ENCODE results near the gene LAMTOR2. TPM values are rescaled to one million over a fixed set of nuclear protein-coding genes. Genes with fewer than 3 reads are reported as not detected.

Gene LAMTOR2
- total RNA-seq, 1 experiment from 2014 or later: 50.6 TPM

DNA sequence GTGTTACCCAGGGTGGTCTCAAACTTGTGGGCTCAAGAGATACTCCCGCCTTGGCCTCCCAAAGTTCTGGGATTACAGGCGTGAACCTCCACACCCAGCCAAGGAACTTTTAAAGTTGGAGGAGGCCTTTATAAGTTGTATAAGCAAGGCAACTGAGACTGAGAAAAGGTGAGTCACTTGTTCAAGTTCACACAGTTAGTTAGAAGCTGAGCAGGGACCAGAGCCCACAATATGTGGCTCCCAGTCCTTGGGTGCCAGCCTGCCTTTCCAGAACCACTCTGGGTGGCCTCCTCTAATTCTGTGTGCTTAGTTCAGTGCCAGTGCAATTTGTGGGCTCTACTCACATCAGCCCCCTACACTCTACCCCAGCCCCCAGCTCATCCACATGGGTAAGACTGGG is 10.0 kb downstream of the LAMTOR2 start:
- Mint-ChIP-seq H3K4me1 (peaks cover 38 to 57% of the 10 kb centered on the region in 2 experiments), H3K36me3 (ENCODE audit: insufficient read depth in 1 of 3, low read depth in 3 of 3) (peaks cover 4 to 17% (median 13%) of the 10 kb centered on the region in 3 experiments; a peak in 6 of 7 replicates), H3K27ac (no peak overlapping the region), H3K9me3 (no peaks in the 10 kb centered on the region; a peak in 1 of 5 replicates), H3K27me3 (ENCODE audit: low read depth) (peaks cover 1% of the 10 kb centered on the region), H3K4me3 (no peak overlapping the region)
- Histone ChIP-seq H3K27ac (ENCODE audit: insufficient read length, low read depth, low read length) (no peak overlapping the region), H3K79me1 (ENCODE audit: insufficient read depth, low read depth, low read length, poor library complexity, severe bottlenecking) (no peaks in the 10 kb centered on the region), H3K18ac (ENCODE audit: insufficient read length, low read depth, low read length) (no peak overlapping the region), H2BK5ac (ENCODE audit: insufficient read length, low read length) (no peak overlapping the region), H2BK12ac (ENCODE audit: insufficient read length, low read depth, low read length) (no peak overlapping the region), H3K4me2 (ENCODE audit: insufficient read depth, insufficient read length, low read length) (no peak overlapping the region), H3K23ac (ENCODE audit: insufficient read length, low read depth, low read length) (no peak overlapping the region), H3T11ph (ENCODE audit: low read length) (no peak overlapping the region), H3K79me2 (ENCODE audit: insufficient read depth, low read length) (no peaks in the 10 kb centered on the region), H3K56ac (ENCODE audit: insufficient read length, low read depth, low read length) (no peak overlapping the region), H2BK120ac (ENCODE audit: low read depth, low read length, poor library complexity, severe bottlenecking) (no peak overlapping the region), H4K91ac (ENCODE audit: insufficient read length, low read depth, low read length) (no peak overlapping the region), H2BK15ac (ENCODE audit: low read depth, low read length) (no peak overlapping the region), H2BK20ac (ENCODE audit: low read depth, low read length, poor library complexity, severe bottlenecking) (no peak overlapping the region), H3K4me1 (ENCODE audit: insufficient read depth, low read length) (no peaks in the 10 kb centered on the region), H3K27me3 (ENCODE audit: insufficient read depth, low read length) (no peaks in the 10 kb centered on the region), H2AFZ (ENCODE audit: low read length) (no peak overlapping the region), H3K23me2 (ENCODE audit: insufficient read length, low read depth, low read length, poor library complexity, severe bottlenecking) (peaks cover 4% of the 10 kb centered on the region), H4K8ac (replicated peaks; ENCODE audit: insufficient read length, low read depth, low read length) (no peak overlapping the region), H3K9ac (ENCODE audit: extremely low read depth, insufficient read length, low read length) (no peak overlapping the region), H3K14ac (ENCODE audit: insufficient read depth, low read length) (no peak overlapping the region), H4K20me1 (ENCODE audit: control insufficient read depth, insufficient read depth, insufficient read length) (no peaks in the 10 kb centered on the region), H2AK5ac (ENCODE audit: insufficient read length, low read length) (no peak overlapping the region), H3K4ac (ENCODE audit: low read depth, low read length) (no peak overlapping the region), H4K5ac (ENCODE audit: insufficient read length, low read depth, low read length) (no peak overlapping the region), H3K9me3 (ENCODE audit: control insufficient read depth, low read depth, low read length) (no peaks in the 10 kb centered on the region)
- no peak for DNase-seq
- TF ChIP-seq, protein P1, sequence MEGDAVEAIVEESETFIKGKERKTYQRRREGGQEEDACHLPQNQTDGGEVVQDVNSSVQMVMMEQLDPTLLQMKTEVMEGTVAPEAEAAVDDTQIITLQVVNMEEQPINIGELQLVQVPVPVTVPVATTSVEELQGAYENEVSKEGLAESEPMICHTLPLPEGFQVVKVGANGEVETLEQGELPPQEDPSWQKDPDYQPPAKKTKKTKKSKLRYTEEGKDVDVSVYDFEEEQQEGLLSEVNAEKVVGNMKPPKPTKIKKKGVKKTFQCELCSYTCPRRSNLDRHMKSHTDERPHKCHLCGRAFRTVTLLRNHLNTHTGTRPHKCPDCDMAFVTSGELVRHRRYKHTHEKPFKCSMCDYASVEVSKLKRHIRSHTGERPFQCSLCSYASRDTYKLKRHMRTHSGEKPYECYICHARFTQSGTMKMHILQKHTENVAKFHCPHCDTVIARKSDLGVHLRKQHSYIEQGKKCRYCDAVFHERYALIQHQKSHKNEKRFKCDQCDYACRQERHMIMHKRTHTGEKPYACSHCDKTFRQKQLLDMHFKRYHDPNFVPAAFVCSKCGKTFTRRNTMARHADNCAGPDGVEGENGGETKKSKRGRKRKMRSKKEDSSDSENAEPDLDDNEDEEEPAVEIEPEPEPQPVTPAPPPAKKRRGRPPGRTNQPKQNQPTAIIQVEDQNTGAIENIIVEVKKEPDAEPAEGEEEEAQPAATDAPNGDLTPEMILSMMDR (conservative IDR thresholded peaks at IDR 0.05): no peak
- no CpG with 5 or more reads among the region's 2 CpGs for WGBS (ENCODE audit: extremely low coverage, insufficient read length, low lambda C conversion rate)

Data from H9 (cell line).